ENCODE data around the gene RAB40C.

GRCh38 chr16:668519-669171, 78.8 kb downstream of the RAB40C start:
- TF ChIP-seq CTCF (conservative IDR thresholded peaks at IDR 0.05; ENCODE audit: low read depth, low read length) (no peak), EZH2 (IDR thresholded peaks at IDR 0.05; ENCODE audit: borderline replicate concordance, low read depth, low read length, poor library complexity, severe bottlenecking) (no peak)
